ENCODE measurements around the gene SYNGAP1. TPM values are rescaled to one million over a fixed set of nuclear protein-coding genes. Genes with fewer than 3 reads are reported as not detected.

The SYNGAP1 gene
- total and polyA plus RNA-seq, 2 of the 4 experiments (the other 2 are of a cell fraction), result 1.4 to 17.0 TPM

- H3K9me1 ChIP-seq (ENCODE audit: insufficient read depth, low read length), result no peaks in the 10 kb centered on the region
- no peaks in the 10 kb centered on the region for H3K79me1 ChIP-seq (ENCODE audit: low read depth in 1 of 2, low read length in 2 of 2)
- intact Hi-C loops (cut with micrococcal nuclease), result no loop called here
- no peak overlapping the region for H3K23ac ChIP-seq (ENCODE audit: low read depth, low read length)
- no peak overlapping the region for H2BK5ac ChIP-seq (ENCODE audit: low read depth, low read length, poor library complexity, severe bottlenecking)
- no peak overlapping the region for H3K4ac ChIP-seq (ENCODE audit: low read depth, low read length)
- no peaks in the 10 kb centered on the region for H3K9me3 ChIP-seq (ENCODE audit: control insufficient read depth, insufficient read depth, low read length)
- WGBS, 2 experiments (ENCODE audit: extremely low coverage in 2 of 2, insufficient read length in 1 of 2), result no CpG with 5 or more reads among the region's 7 CpGs
- no peak overlapping the region for H3K18ac ChIP-seq (ENCODE audit: low read depth, low read length)
- no peak for TF ChIP-seq POLR2A (IDR thresholded peaks at IDR 0.05; ENCODE audit: low read depth, low read length)
- TF ChIP-seq MAZ (IDR thresholded peaks at IDR 0.05; ENCODE audit: borderline replicate concordance, low read depth, low read length), result no peak
- no peak for TF ChIP-seq USF2 (IDR thresholded peaks at IDR 0.05; ENCODE audit: low read depth, low read length)
- TF ChIP-seq CTCF (conservative IDR thresholded peaks at IDR 0.05; ENCODE audit: low read depth, low read length), result no peak
- TF ChIP-seq RCOR1 (IDR thresholded peaks at IDR 0.05; ENCODE audit: insufficient replicate concordance, low read length), result no peak
- TF ChIP-seq MAFK (IDR thresholded peaks at IDR 0.05; ENCODE audit: low read depth, low read length), result no peak
- TF ChIP-seq FOS (IDR thresholded peaks at IDR 0.05; ENCODE audit: low read depth, low read length), result no peak
- TF ChIP-seq CEBPB (IDR thresholded peaks at IDR 0.05; ENCODE audit: low read depth, low read length), result no peak
- TF ChIP-seq NFE2L2 (IDR thresholded peaks at IDR 0.05; ENCODE audit: low read depth, low read length), result no peak
- TF ChIP-seq CHD1 (IDR thresholded peaks at IDR 0.05; ENCODE audit: low read depth, low read length), result no peak
- TF ChIP-seq SMC3 (IDR thresholded peaks at IDR 0.05; ENCODE audit: low read depth, low read length), result no peak
- TF ChIP-seq ELK1 (IDR thresholded peaks at IDR 0.05; ENCODE audit: borderline replicate concordance, low read depth, low read length), result no peak
- TF ChIP-seq BHLHE40 (IDR thresholded peaks at IDR 0.05; ENCODE audit: low read depth, low read length), result no peak
- no peak for TF ChIP-seq RAD21 (IDR thresholded peaks at IDR 0.05; ENCODE audit: low read length)
- no peak for TF ChIP-seq RFX5 (IDR thresholded peaks at IDR 0.05; ENCODE audit: low read depth, low read length)
- no peak for TF ChIP-seq MXI1 (IDR thresholded peaks at IDR 0.05; ENCODE audit: borderline replicate concordance, low read depth, low read length)
- H3K14ac ChIP-seq (replicated peaks; ENCODE audit: low read depth, low read length), result no peak overlapping the region
- no peak overlapping the region for H4K91ac ChIP-seq (ENCODE audit: insufficient read depth, low read depth, low read length)
- H3K4me3 ChIP-seq (ENCODE audit: insufficient read depth, low read depth, low read length), result no peak overlapping the region
- ATAC-seq (ENCODE audit: low read depth) (no peak), DNase-seq (no peak)
- H2BK15ac ChIP-seq (ENCODE audit: low read depth, low read length), result no peak overlapping the region
- no peak overlapping the region for H2BK120ac ChIP-seq (ENCODE audit: low read depth, low read length)
- ChIA-PET POLR2A (ENCODE audit: unreplicated experiment) (no interaction called here), CTCF (no interaction called here)
- H3K56ac ChIP-seq (ENCODE audit: extremely low read depth, insufficient read depth, low read length), result no peak overlapping the region
- no peak overlapping the region for H3K27ac ChIP-seq (ENCODE audit: insufficient read depth, low read length)
- H3K4me2 ChIP-seq (ENCODE audit: low read depth, low read length), result no peak overlapping the region
- H4K20me1 ChIP-seq (ENCODE audit: insufficient read depth, low read length), result no peaks in the 10 kb centered on the region
- H2AFZ ChIP-seq (replicated peaks; ENCODE audit: low read length, poor library complexity), result no peak overlapping the region
- peaks cover 9% of the 10 kb centered on the region for H3K27me3 ChIP-seq (ENCODE audit: control insufficient read depth, insufficient read depth, low read length)
- H3K4me1 ChIP-seq (ENCODE audit: control insufficient read depth, insufficient read depth, low read length), result no peaks in the 10 kb centered on the region
- H2AK9ac ChIP-seq (replicated peaks; ENCODE audit: low read depth, low read length, poor library complexity), result no peak overlapping the region
- no TSS peak for BruUV-seq (replicated peaks)
- H3K9ac ChIP-seq (ENCODE audit: low read depth, low read length), result no peak overlapping the region
- H4K5ac ChIP-seq (ENCODE audit: low read depth, low read length), result no peak overlapping the region
- H2BK20ac ChIP-seq (ENCODE audit: low read depth, low read length), result no peak overlapping the region
- in situ Hi-C loops (cut with MboI; ENCODE audit: low sequenced_read_pairs), result no loop called here
- H2AK5ac ChIP-seq (ENCODE audit: low read depth, low read length), result no peak overlapping the region
- H3K36me3 ChIP-seq (ENCODE audit: control insufficient read depth, insufficient read depth, low read length), result no peaks in the 10 kb centered on the region
- H4K8ac ChIP-seq (ENCODE audit: low read depth in 2 of 2, low read length in 2 of 2), result no peak overlapping the region
- dilution Hi-C loops (cut with HindIII; ENCODE audit: low sequenced_read_pairs, unreplicated experiment), result no loop called here
These were observed 68.5 kb downstream of the SYNGAP1 start for GRCh38 chr6:33488339-33488738.
